Tibial nerve (tissue), 4 donors: ENCODE measurements around the gene DENND2A.

Experiments
- CTCF ChIP-seq, 5 experiments: fragments of 200-600 bp in 3 of 5; fragments of 450-650 bp in 2 of 5; sonication (generic) in 3 of 5; IDR thresholded peaks; one replicate each; pipeline ENCODE4 v1.5.1; 2016 to 2019; ENCODE audit warnings: antibody characterized with exemption in 5 of 5, mild to moderate bottlenecking in 3 of 5, moderate library complexity in 2 of 5
- EP300 ChIP-seq, 2 donors: sonication (generic); formaldehyde crosslinking; IDR thresholded peaks; one replicate each; pipeline ENCODE4 v1.6.1; 2017; ENCODE audit warnings: antibody characterized with exemption in 2 of 2, mild to moderate bottlenecking in 1 of 2
- POLR2A ChIP-seq, 2 donors: fragments of 450-650 bp; IDR thresholded peaks; one replicate each; pipeline ENCODE4 v1.6.1; 2017; ENCODE audit warnings: antibody characterized with exemption in 2 of 2, mild to moderate bottlenecking in 2 of 2, moderate library complexity in 2 of 2

GRCh38 chr7:140689199-140690152 lies 48.9 kb upstream of the DENND2A start:
- TF ChIP-seq CTCF (IDR thresholded peaks at IDR 0.05): no peak
- no peak for TF ChIP-seq EP300 (IDR thresholded peaks at IDR 0.05)
- TF ChIP-seq POLR2A (IDR thresholded peaks at IDR 0.05): no peak
